NCI-H748 treated with DMSO at 0.1 percent for 48 hours (cell line): ENCODE measurements around the gene FLVCR1.

Source experiments
- DNase-seq: peaks from one replicate; lab custom pipeline; 2025; lab: John Stamatoyannopoulos, UW

The FLVCR1 gene

DNA sequence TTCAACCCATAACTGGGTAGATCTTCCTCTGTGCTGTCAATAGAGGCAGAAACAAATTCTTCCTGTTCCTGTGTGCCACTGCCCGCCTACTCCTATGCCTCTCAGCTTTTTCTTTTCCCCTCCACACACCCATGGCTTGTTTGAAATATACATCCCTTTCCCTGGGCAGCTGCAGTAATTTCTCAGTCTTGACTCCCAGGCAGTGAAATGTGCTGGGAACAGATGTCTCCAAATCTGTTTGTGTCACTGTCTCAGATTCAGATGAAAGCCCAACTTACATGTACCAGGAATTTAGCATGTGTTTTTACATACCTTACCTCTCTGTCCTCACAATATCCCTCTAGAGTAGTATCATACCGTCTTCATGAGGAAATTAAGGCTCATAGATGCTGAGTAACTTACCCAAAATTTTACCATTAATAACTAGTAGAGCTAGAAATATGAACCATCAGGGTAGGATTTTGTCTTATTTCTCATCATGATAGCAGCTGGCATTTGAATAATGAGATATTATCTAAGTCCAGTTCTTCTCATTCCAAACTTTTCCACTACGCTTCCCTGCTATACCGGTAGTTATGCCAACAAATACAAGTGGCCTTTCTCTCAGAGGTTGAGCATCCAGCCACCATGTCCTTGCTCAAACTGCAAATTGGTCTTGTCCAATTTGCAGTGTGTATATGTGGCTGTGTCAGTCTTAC is 87.5 kb downstream of the FLVCR1 start:
- no peak for DNase-seq

DNA sequence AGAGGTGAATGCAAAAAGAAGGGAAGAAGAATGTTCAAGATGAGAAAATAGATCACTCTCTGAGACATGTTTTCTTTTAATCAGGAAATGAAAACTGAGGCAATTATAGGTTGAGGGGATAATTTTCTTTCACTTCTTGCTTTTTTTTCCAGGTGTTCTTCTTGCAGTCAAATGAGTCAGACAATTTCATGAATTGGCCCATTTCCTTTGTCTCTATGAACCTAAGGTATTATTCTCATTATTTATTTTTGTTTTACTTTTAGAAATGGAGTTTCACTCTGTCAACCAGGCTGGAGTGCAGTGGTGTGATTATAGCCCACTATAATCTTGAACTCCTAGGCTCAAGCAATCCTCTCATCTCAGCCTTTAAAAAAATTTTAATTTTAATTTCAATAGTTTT is 88.8 kb downstream of the FLVCR1 start:
- DNase-seq = no peak
